GM21367 (cell line): Measurements from ENCODE around the gene SMG5.
"Not testable (repeated sequence)": the region's sequence is repeated elsewhere in the genome, so short reads cannot be mapped to it uniquely, and the experiment has no call there.

Experiments
- ATAC-seq: cut with Tn5 transposase; IDR thresholded peaks from one replicate; pipeline ENCODE4 v1.9.1; 2021; ENCODE audit not compliant: unreplicated experiment

Gene SMG5

GRCh38 chr1:156244712-156245111, 37.9 kb downstream of the SMG5 start:
- ATAC-seq, result no peak

- ATAC-seq, result no peak
Observed at GRCh38 chr1:156244126-156244525, 38.5 kb downstream of the SMG5 start.

GRCh38 chr1:156242738-156243137, 39.9 kb downstream of the SMG5 start:
- no peak for ATAC-seq

GRCh38 chr1:156241926-156242325, 40.7 kb downstream of the SMG5 start, which contains the start of gene BGLAP:
BGLAP (plus strand) TSS chr1:156242184; CDS start chr1:156242232, 48 bp downstream.
- ATAC-seq, result no peak

GRCh38 chr1:156241311-156241811, 41.3 kb downstream of the SMG5 start:
- no peak for ATAC-seq

- no peak for ATAC-seq
Observed at GRCh38 chr1:156238248-156238647, 44.4 kb downstream of the SMG5 start.

GRCh38 chr1:156236164-156236563, 46.5 kb downstream of the SMG5 start:
- ATAC-seq, result no peak

GRCh38 chr1:156233426-156234127, 49.0 kb downstream of the SMG5 start:
- no peak for ATAC-seq

- no peak for ATAC-seq
Observed at GRCh38 chr1:156232201-156232894, 50.3 kb downstream of the SMG5 start.

- no peak for ATAC-seq
Observed at GRCh38 chr1:156230473-156230837, 52.2 kb downstream of the SMG5 start.

- ATAC-seq, result no peak
Observed at GRCh38 chr1:156229809-156230472, 52.7 kb downstream of the SMG5 start.

- ATAC-seq, result no peak
Observed at GRCh38 chr1:156228501-156228900, 54.1 kb downstream of the SMG5 start.

- no peak for ATAC-seq
Observed at GRCh38 chr1:156226782-156227181, 55.8 kb downstream of the SMG5 start.

GRCh38 chr1:156226116-156226538, 56.5 kb downstream of the SMG5 start:
- peak; percentile 62 for ATAC-seq

- ATAC-seq, result no peak
Observed at GRCh38 chr1:156225677-156226014, 57.0 kb downstream of the SMG5 start.

- ATAC-seq, result no peak
Observed at GRCh38 chr1:156221986-156222692, 60.5 kb downstream of the SMG5 start.

- no peak for ATAC-seq
Observed at GRCh38 chr1:156220226-156220625, 62.4 kb downstream of the SMG5 start.

GRCh38 chr1:156217871-156218270, 64.8 kb downstream of the SMG5 start:
- no peak for ATAC-seq

GRCh38 chr1:156216361-156217086, 66.1 kb downstream of the SMG5 start:
- ATAC-seq, result not testable (repeated sequence)

GRCh38 chr1:156214024-156214748, 68.4 kb downstream of the SMG5 start:
- ATAC-seq, result no peak
